Ishikawa (cell line): ENCODE measurements around the gene ESRRA.
A peak's percentile ranks its signal among the peaks of the same experiment; 100 is the strongest.

Experiments
- CEBPB ChIP-seq: IDR thresholded peaks from 2 replicates; pipeline ENCODE4 v1.6.1; 2012
- CREB1 ChIP-seq: IDR thresholded peaks from 2 replicates; pipeline ENCODE4 v1.6.1; 2012; ENCODE audit warnings: low read depth
- EP300 ChIP-seq: IDR thresholded peaks from 2 replicates; pipeline ENCODE4 v1.6.1; 2012; ENCODE audit warnings: borderline replicate concordance
- FOXM1 ChIP-seq: IDR thresholded peaks from 2 replicates; pipeline ENCODE4 v1.6.1; 2012; ENCODE audit warnings: low read depth, borderline replicate concordance
- REST ChIP-seq: IDR thresholded peaks from 2 replicates; pipeline ENCODE4 v1.6.1; 2012; ENCODE audit warnings: low read depth, mild to moderate bottlenecking
- TCF12 ChIP-seq: IDR thresholded peaks from 2 replicates; pipeline ENCODE4 v1.6.1; 2012; ENCODE audit warnings: low read depth
- USF1 ChIP-seq: IDR thresholded peaks from 2 replicates; pipeline ENCODE4 v1.6.1; 2012
- ZBTB7A ChIP-seq: IDR thresholded peaks from 2 replicates; pipeline ENCODE4 v1.6.1; 2012; ENCODE audit warnings: low read depth
- TF ChIP-seq, protein P1 (sequence below): IDR thresholded peaks from 2 replicates; pipeline ENCODE4 v1.6.1; 2012

DNA sequence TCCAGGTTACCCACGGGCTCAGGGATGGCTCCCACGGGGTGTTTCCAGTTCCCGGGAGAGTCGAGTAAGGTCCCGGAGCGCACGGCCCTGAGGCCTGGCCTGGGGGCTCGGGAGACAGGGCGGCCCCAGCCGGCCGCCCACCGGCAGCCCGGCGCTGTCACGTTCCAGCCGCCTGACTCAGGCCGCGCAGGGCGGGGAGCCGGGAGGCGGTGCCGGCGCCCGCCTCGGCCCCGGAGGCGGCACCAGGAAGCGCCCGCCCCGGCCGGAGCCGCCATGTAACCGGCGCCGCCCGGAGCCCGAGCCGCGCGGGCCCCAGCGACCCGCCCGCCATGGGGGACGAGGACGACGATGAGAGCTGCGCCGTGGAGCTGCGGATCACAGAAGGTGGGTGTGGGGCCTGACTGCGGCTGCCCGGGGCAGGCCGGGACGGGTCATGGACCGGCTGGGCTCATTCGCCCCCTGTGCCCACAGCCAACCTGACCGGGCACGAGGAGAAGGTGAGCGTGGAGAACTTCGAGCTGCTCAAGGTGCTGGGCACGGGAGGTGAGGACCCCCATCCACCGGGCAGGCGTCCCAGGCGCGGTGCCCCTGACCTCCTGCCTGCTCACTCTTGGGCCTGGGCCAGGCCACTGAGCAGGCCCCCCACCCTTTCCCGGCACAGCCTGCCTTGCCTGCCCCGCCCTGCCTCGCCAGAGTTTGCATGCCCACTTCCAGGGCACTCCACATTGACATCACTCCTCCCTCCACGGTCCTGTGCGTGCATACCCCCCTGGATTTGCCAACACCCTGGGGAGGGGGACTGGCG lies 53.8 kb downstream of the ESRRA start, which contains the start of gene RPS6KA4:
- TF ChIP-seq, protein P1, sequence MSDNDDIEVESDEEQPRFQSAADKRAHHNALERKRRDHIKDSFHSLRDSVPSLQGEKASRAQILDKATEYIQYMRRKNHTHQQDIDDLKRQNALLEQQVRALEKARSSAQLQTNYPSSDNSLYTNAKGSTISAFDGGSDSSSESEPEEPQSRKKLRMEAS = peak; percentile 89
- TF ChIP-seq CEBPB = no peak
- TF ChIP-seq CREB1 = no peak
- no peak for TF ChIP-seq REST
- TF ChIP-seq EP300 = no peak
- peak; percentile 68 for TF ChIP-seq ZBTB7A
- TF ChIP-seq TCF12 = peak; percentile 59; the same call in 1 of the 2 replicates
- TF ChIP-seq USF1 = no peak
- TF ChIP-seq FOXM1 = no peak
